Measurements from ENCODE around the gene OR4E2. TPM values are rescaled to one million over a fixed set of nuclear protein-coding genes. Genes with fewer than 3 reads are reported as not detected.
"Not testable (repeated sequence)": the region's sequence is repeated elsewhere in the genome, so short reads cannot be mapped to it uniquely, and the experiment has no call there.

OR4E2 gene
- total RNA-seq, result not detected
- long read RNA-seq, donor 1, result 0 reads
- long read RNA-seq, donor 2, result 0 reads

DNA sequence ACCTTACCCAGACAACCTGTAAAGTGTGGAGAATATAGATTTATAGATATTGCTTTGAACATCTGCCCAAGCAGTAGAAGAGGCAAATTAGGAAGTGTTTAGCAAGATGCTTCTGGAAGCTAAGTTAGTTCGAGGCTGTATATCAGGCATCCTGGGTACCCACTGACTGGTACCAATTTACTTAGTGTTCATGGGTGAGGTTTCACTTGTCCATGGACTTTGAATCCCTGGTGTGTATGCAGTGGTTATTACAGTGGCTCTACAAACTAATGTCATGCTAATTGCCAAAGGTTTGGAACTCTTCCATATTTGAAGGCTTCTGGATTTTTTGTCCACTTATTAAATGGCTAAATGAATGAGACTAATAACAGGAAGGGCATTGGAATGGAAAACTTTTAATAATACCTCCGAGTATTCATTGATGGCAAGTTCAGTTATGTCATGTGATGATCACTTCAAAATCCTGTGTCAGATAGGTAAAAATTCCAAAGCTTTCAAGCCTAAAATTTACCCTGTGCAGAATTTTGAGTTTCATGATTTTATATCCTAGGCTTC lies at the start of gene OR4E2:
TSS of gene OR4E2 (plus strand) at position 505 of the 555 bp plus-strand sequence. CDS start 11,248 bp downstream, outside the sequence.
- intact Hi-C loops (cut with DNase I), result no loop called here
- no peak for DNase-seq (ENCODE audit: low spot score)

DNA sequence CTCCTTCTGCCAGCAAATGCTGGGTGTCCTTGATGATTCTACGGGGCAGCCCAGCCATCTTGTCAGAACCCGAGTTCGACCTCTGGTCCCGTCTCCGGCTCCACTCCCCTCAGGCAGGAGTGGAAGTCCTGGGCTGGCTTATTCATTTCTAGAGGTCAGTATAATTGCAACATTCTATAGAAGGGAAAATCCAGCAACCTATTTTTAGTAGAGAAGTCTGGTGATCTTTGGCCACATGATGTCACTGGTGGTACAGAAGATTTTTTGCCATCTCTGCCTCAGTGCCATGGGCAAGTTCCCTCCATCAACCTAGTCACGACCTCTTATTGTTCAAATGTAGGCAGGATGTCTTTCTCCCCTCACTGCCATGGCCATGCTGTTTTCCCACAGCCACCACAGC lies 41.3 kb upstream of the OR4E2 start:
- DNase-seq (ENCODE audit: low spot score), result no peak
- intact Hi-C loops (cut with DNase I), result no loop called here

GRCh38 chr14:21614240-21614639 lies 39.4 kb upstream of the OR4E2 start:
- no peak for DNase-seq (ENCODE audit: low spot score)

DNA sequence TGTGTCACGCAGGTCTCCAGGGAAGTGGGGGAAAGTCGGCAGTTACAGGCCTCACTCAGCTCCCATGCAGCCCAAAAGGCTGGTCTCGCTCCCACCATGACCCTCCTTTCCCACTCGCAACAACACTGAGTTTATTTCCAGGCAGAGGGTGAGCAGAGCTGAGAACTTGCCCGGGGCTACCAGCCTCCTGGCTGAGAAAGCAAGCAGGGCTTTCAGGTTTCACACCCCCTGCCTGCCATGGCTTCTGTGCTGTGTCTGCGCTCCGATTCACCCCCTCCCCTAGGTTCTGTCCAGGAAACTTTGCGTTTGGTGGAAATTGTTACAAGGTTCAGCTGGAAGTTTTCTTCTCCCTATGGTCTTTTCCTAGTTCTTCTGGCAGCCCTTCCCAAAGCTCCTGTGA lies 36.0 kb upstream of the OR4E2 start:
- DNase-seq (ENCODE audit: low spot score), result no peak
- intact Hi-C loops (cut with DNase I), result no loop called here

More at GRCh38 chr14:21614240-21614639, 39.4 kb upstream of the OR4E2 start:
- intact Hi-C loops (cut with DNase I), result no loop called here

DNA sequence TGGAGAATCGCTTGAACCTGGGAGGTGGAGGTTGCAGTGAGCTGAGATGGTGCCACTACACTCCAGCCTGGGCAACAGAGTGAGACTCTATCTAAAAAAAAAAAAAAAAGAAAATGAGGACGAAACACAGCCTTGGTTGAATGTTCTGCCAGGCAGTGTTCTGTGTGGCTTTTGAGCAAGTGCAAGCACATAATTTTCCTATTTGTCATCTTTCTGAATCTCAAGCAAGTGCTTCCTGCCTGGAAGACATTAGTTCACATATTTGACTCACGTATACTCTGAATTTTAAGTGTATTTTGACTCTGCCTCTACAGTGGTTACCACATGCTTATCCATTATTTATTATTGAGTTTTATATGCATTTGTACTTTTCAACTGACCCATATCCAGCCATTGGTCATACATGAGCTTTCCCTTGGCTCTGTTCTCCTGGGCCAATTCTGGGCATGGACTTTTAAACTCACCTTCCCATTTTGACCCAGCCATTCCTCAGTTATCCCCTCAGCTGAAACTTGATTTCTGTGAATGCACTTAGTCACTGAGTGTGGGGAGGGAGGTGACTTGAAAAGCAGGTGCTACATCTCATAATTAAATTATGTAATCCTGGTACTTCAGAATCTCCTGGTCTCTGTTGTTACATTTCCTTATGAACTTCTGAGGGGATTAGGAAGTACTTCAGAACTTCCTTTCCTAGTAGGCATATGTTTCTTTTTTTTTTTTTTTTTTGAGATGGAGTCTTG lies 27.0 kb upstream of the OR4E2 start:
- DNase-seq (ENCODE audit: low spot score), result no peak

DNA sequence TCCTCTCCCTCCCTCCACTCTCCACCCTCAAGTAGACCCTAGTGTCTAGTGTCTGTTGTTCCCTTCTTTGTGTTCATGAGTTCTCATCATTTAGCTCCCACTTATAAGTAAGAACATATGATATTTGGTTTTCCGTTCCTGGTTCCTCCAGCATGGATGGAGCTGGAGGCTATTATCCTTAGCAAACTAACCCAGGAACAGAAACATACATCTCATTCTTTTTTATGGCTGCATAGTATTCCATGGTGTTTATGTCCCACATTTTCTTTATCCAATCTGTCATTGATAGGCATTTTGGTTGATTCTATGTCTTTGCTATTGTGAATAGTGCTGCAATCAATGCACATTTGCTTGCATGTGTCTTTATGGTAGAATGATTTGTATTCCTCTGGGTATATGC lies 23.1 kb upstream of the OR4E2 start:
- intact Hi-C loops (cut with DNase I); DNase-seq (ENCODE audit: low spot score): not testable (repeated sequence)

More for the DNA sequence above, 27.0 kb upstream of the OR4E2 start:
- intact Hi-C loops (cut with DNase I), result no loop called here

GRCh38 chr14:21631084-21631483 lies 22.6 kb upstream of the OR4E2 start:
- DNase-seq (ENCODE audit: low spot score), result no peak
- intact Hi-C loops (cut with DNase I), result no loop called here

- intact Hi-C loops (cut with DNase I), result no loop called here
- DNase-seq (ENCODE audit: low spot score), result no peak
Observed at GRCh38 chr14:21634840-21635239, 18.8 kb upstream of the OR4E2 start, which contains the start of gene OR10G2. OR10G2 (minus strand) TSS chr14:21634940; CDS start chr14:21634842, 98 bp downstream.

DNA sequence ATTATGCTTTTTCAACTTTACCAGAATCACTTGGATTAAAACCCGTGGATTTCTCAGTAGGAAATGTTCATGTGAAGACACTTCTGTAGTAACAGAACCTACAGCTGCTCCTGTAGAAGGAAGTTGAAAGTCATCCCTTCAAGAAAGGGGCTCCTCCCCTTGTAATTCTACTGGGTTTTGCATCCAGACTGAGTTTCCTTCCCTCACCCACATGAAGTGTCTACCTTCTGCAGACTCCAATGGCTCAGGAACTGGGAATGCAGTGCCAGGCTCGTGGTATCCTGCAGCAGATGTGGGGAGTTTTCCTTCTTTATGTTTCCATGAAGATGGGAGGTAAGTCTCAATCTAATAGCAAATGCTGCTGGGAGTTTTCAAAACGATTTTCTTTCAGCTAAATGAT lies 11.0 kb upstream of the OR4E2 start:
- intact Hi-C loops (cut with DNase I), result no loop called here

GRCh38 chr14:21643407-21643806 lies 10.2 kb upstream of the OR4E2 start:
- no peak for DNase-seq (ENCODE audit: low spot score)
- intact Hi-C loops (cut with DNase I), result no loop called here

More for the DNA sequence above, 11.0 kb upstream of the OR4E2 start:
- DNase-seq (ENCODE audit: low spot score), result no peak

- DNase-seq (ENCODE audit: low spot score), result no peak
Observed at GRCh38 chr14:21647380-21647779, 6.3 kb upstream of the OR4E2 start.

GRCh38 chr14:21652209-21652808 lies 1.3 kb upstream of the OR4E2 start:
- intact Hi-C loops (cut with DNase I), result no loop called here
- DNase-seq (ENCODE audit: low spot score), result no peak

More at GRCh38 chr14:21647380-21647779, 6.3 kb upstream of the OR4E2 start:
- intact Hi-C loops (cut with DNase I), result no loop called here

DNA sequence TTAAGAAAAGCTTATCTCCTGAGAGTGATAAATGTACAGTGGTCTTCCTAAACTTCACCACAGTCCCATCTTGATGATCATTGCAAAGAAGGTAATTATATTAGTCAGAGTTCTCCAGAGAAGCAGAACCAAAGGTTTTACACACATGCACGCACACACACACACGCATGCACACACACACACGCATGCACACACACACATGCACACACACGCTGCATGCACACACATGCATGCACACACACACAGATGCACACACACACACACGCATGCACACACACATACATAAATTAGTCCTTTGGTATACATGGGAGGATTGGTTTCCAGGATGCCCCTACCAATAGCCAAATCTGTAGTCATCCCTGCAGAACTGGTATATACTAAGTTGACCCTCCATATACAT lies 580 bp downstream of the OR4E2 start:
- intact Hi-C loops (cut with DNase I), result no loop called here

DNA sequence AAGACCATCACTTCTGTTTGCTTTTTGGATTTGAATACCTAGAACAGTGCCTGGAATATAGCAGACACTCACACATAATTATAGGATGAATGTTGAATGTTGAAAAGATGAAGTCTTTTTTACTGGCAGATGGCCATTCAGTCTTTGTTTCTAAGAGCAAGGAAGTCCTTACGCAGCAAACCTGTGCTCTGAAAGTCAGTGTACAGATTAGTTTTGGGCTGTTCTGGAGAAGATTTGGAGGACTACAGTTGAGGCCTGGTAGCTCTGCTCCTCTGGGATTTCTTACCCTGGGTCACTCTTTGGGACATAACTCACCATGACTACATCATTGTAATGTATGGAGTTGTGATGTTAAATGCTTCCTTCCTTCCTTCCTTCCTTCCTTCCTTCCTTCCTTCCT lies 3.3 kb downstream of the OR4E2 start:
- intact Hi-C loops (cut with DNase I), result no loop called here
- DNase-seq (ENCODE audit: low spot score), result no peak

More for the DNA sequence above, 580 bp downstream of the OR4E2 start:
- no peak for DNase-seq (ENCODE audit: low spot score)

DNA sequence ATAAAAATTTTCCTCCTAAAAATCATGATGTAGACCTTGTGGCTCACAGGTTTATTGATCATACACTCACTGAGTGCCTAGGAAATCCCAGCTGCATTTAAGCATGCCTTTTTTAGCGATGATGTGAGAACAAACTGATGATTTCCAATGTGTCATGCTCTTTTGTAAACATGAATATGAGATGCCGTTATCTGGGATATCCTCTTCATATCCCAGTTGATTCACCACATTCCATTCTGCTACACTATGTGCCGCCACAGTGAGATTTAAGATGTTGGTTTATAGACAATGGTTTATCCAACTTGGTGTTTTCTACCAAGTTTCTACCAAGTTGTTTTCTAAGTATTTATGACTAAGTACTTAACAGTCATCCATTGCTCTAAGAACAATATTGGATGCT lies 14.7 kb downstream of the OR4E2 start:
- intact Hi-C loops (cut with DNase I), result no loop called here

GRCh38 chr14:21669284-21669683 lies 15.6 kb downstream of the OR4E2 start:
- no peak for DNase-seq (ENCODE audit: low spot score)
- intact Hi-C loops (cut with DNase I), result no loop called here

More for the DNA sequence above, 14.7 kb downstream of the OR4E2 start:
- DNase-seq (ENCODE audit: low spot score), result no peak

GRCh38 chr14:21671371-21671770 lies 17.7 kb downstream of the OR4E2 start:
- DNase-seq (ENCODE audit: low spot score), result no peak
- intact Hi-C loops (cut with DNase I), result no loop called here

- DNase-seq (ENCODE audit: low spot score), result no peak
Observed at GRCh38 chr14:21672116-21672515, 18.5 kb downstream of the OR4E2 start.

GRCh38 chr14:21673718-21674117 lies 20.1 kb downstream of the OR4E2 start, which contains the start of gene OR4E1:
OR4E1 (minus strand) TSS chr14:21673818; CDS start chr14:21670935, 2,883 bp downstream.
- no peak for DNase-seq (ENCODE audit: low spot score)
- intact Hi-C loops (cut with DNase I), result no loop called here

More at GRCh38 chr14:21672116-21672515, 18.5 kb downstream of the OR4E2 start:
- intact Hi-C loops (cut with DNase I), result no loop called here

DNA sequence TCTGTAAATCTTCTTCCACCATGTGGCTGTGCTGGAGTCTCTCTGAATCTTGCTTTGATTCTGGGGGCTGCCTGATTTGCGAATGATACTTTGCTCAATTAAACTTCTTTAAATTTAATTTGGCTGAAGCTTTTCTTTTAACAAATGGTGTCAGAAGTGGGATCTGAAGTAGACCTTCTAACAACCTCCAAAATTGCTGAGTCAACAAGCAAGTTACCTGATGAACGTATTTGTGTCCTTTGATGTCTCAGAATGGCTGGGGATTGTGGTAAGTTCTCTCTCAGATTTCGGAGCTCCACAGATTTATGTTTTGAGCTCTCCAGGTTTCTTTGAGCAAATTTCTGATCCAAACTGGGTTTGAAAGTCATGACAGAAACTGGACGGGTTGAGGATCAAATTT lies 21.9 kb downstream of the OR4E2 start:
- DNase-seq (ENCODE audit: low spot score), result no peak
- intact Hi-C loops (cut with DNase I), result no loop called here

Measured in posterior vena cava (tissue), 2 donors.